NK-92 treated with Interleukin-12 subunit alpha and Interleukin-12 subunit beta, amount 100 ng/mL, for 24 hours (cell line): ENCODE measurements around the gene DNLZ.
"Not testable (repeated sequence)": the region's sequence is repeated elsewhere in the genome, so short reads cannot be mapped to it uniquely, and the experiment has no call there.

Source experiments
- DNase-seq: peaks from one replicate; lab custom pipeline; 2025; lab: John Stamatoyannopoulos, UW

The DNLZ gene

GRCh38 chr9:136331030-136331429, 32.5 kb downstream of the DNLZ start:
- no peak for DNase-seq

GRCh38 chr9:136330406-136330990, 33.0 kb downstream of the DNLZ start:
- no peak for DNase-seq

GRCh38 chr9:136329636-136330405, 33.7 kb downstream of the DNLZ start:
- DNase-seq, result no peak

- no peak for DNase-seq
Measured at GRCh38 chr9:136329211-136329627, 34.3 kb downstream of the DNLZ start.

- no peak for DNase-seq
Measured at GRCh38 chr9:136328622-136329041, 34.9 kb downstream of the DNLZ start.

GRCh38 chr9:136328011-136328621, 35.4 kb downstream of the DNLZ start:
- no peak for DNase-seq

- no peak for DNase-seq
Measured at GRCh38 chr9:136327304-136327974, 36.1 kb downstream of the DNLZ start, which contains the start of gene GPSM1. TSS of gene GPSM1 (plus strand) at chr9:136327539. CDS start at chr9:136327696, 157 bp downstream.

GRCh38 chr9:136326761-136327303, 36.7 kb downstream of the DNLZ start:
- no peak for DNase-seq

GRCh38 chr9:136326061-136326760, 37.3 kb downstream of the DNLZ start:
- DNase-seq, result no peak

GRCh38 chr9:136325358-136325757, 38.2 kb downstream of the DNLZ start:
- DNase-seq, result no peak

- DNase-seq, result no peak
Measured at GRCh38 chr9:136324501-136325300, 38.8 kb downstream of the DNLZ start.

- DNase-seq, result no peak
Measured at GRCh38 chr9:136323371-136323789, 40.2 kb downstream of the DNLZ start.

- no peak for DNase-seq
Measured at GRCh38 chr9:136322756-136323330, 40.7 kb downstream of the DNLZ start.

GRCh38 chr9:136321561-136321960, 42.0 kb downstream of the DNLZ start:
- DNase-seq, result no peak

- DNase-seq, result not testable (repeated sequence)
Measured at GRCh38 chr9:136320972-136321371, 42.6 kb downstream of the DNLZ start.

GRCh38 chr9:136319955-136320354, 43.6 kb downstream of the DNLZ start:
- DNase-seq, result not testable (repeated sequence)

GRCh38 chr9:136319244-136319643, 44.3 kb downstream of the DNLZ start:
- not testable (repeated sequence) for DNase-seq

GRCh38 chr9:136318776-136319241, 44.7 kb downstream of the DNLZ start:
- no peak for DNase-seq

GRCh38 chr9:136318111-136318775, 45.3 kb downstream of the DNLZ start:
- DNase-seq, result no peak

- DNase-seq, result no peak
Measured at GRCh38 chr9:136317695-136318094, 45.8 kb downstream of the DNLZ start.
